Measurements from ENCODE around the gene CDC14C.

The CDC14C gene

DNA sequence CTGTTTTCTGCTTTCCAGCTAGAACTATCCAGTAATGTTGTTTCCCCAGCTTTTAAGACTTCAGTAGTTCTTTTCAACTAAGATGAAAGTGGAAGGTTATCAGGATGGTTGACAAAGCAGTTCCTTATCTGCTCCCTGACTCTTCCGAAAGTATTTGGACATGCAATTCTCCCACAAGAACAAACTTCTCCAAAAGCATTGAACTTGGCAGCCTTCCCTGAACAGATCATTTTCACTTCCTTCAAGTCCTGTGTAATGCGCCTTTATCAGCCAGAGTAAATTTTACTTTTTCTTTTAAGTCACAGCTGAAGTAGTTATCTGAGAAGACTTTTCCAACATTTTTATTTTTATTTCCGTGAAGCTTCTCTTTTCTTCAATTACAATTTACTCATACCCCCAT lies 39.7 kb downstream of the CDC14C start:
- DNase-seq (ENCODE audit: low spot score) = no peak
- in situ Hi-C loops (cut with MboI; ENCODE audit: low pct_unique_long_range_greater_than_20kb, low sequenced_read_pairs, unreplicated experiment) = no loop called here
- TF ChIP-seq, protein P1, sequence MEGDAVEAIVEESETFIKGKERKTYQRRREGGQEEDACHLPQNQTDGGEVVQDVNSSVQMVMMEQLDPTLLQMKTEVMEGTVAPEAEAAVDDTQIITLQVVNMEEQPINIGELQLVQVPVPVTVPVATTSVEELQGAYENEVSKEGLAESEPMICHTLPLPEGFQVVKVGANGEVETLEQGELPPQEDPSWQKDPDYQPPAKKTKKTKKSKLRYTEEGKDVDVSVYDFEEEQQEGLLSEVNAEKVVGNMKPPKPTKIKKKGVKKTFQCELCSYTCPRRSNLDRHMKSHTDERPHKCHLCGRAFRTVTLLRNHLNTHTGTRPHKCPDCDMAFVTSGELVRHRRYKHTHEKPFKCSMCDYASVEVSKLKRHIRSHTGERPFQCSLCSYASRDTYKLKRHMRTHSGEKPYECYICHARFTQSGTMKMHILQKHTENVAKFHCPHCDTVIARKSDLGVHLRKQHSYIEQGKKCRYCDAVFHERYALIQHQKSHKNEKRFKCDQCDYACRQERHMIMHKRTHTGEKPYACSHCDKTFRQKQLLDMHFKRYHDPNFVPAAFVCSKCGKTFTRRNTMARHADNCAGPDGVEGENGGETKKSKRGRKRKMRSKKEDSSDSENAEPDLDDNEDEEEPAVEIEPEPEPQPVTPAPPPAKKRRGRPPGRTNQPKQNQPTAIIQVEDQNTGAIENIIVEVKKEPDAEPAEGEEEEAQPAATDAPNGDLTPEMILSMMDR (IDR thresholded peaks at IDR 0.05; ENCODE audit: extremely low read depth, insufficient read depth, missing control alignments) = no peak

DNA sequence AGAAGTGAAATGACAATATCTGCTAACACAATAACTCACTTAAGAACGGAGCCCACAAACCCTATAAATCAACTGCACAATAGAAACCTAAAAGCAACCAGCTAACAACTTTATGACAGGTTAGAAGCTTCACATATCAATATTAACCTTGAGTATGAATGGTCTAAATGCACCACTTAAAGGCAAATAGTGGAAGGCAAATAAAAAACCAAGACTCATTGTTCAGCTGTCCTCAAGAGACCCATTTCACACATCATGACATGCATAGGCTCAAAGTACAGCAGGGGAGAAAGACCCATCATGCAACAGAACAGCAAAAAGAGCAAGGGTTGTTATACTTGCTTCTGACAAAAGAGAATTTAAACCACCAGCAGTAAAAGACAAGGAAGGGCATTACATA lies 46.8 kb downstream of the CDC14C start:
- TF ChIP-seq, protein P1 (IDR thresholded peaks at IDR 0.05; ENCODE audit: extremely low read depth, insufficient read depth, missing control alignments) = no peak
- no peak for DNase-seq (ENCODE audit: low spot score)
- in situ Hi-C loops (cut with MboI; ENCODE audit: low pct_unique_long_range_greater_than_20kb, low sequenced_read_pairs, unreplicated experiment) = no loop called here

DNA sequence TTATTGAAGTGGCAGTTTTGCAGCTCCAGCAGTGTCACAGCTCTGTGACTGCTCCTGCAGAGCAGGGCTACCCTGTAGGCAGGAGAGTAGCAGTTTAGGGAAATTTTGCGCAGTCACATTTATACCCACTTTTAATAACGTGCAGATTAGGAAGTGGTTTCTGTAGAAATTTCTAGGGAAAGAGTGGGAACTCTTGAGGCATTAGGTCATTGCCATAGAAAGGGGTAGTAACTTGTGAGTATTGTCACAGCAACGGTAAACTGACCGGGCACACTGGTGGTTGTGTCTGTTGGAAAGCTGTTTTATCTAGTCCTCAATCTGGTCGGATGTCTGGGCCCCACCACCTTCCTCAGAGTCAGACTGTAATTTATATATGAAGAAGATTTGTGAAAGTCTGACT lies 51.9 kb downstream of the CDC14C start:
- DNase-seq (ENCODE audit: low spot score) = no peak
- TF ChIP-seq, protein P1 (IDR thresholded peaks at IDR 0.05; ENCODE audit: extremely low read depth, insufficient read depth, missing control alignments) = no peak
- in situ Hi-C loops (cut with MboI; ENCODE audit: low pct_unique_long_range_greater_than_20kb, low sequenced_read_pairs, unreplicated experiment) = no loop called here

DNA sequence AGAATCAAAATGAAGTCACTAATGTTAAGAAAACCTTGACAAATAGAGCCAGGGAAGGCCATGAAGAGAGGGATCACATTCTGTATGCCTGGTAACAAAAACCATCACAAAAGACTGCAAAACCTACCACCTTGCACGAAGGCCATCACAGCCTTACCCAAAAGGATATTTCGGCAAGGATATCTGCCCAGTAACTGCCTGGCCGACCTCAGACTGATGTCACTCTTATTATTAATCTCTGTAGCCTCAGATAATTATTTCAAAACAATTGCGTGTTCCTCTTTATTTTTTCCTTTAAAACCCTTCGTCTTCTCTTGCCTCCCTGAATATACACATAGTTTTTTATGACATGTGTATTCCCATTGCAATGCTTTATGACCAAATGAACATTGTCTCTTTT lies 52.5 kb downstream of the CDC14C start:
- TF ChIP-seq, protein P1 (IDR thresholded peaks at IDR 0.05; ENCODE audit: extremely low read depth, insufficient read depth, missing control alignments) = no peak
- in situ Hi-C loops (cut with MboI; ENCODE audit: low pct_unique_long_range_greater_than_20kb, low sequenced_read_pairs, unreplicated experiment) = no loop called here
- DNase-seq (ENCODE audit: low spot score) = no peak

Data from GM13977 (cell line).